Uterus (tissue), 2 donors: ENCODE results near the gene PDGFD.

Experiments
- POLR2A ChIP-seq, 2 donors: fragments of 450-650 bp; IDR thresholded peaks; one replicate each; pipeline ENCODE4 v1.6.1; 2016; ENCODE audit warnings: antibody characterized with exemption in 2 of 2, mild to moderate bottlenecking in 1 of 2, moderate library complexity in 1 of 2
- TF ChIP-seq, protein P1 (sequence below), 4 experiments: fragments of 200-600 bp in 2 of 4; fragments of 450-650 bp in 2 of 4; sonication (generic) in 2 of 4; IDR thresholded peaks; one replicate each; pipeline ENCODE4 v1.5.1; 2016 to 2019; ENCODE audit warnings: antibody characterized with exemption in 4 of 4, mild to moderate bottlenecking in 2 of 4, moderate library complexity in 1 of 4

DNA sequence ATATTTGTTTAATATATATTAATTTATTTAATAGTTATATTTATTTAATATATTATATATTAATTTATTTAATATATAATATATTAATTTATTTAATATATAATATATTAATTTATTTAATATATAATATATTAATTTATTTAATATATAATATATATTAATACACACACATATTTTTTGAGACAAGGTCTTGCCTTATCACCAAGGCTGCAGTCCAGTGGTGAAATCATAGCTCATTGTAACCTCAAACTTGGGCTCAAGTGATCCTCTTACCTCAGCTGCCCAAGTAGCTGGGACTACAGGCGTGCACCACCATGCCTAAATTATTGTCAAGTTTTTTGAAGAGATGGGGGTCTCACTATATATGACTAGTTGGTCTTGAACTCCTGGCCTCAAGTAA is 178.9 kb downstream of the PDGFD start:
- TF ChIP-seq, protein P1, sequence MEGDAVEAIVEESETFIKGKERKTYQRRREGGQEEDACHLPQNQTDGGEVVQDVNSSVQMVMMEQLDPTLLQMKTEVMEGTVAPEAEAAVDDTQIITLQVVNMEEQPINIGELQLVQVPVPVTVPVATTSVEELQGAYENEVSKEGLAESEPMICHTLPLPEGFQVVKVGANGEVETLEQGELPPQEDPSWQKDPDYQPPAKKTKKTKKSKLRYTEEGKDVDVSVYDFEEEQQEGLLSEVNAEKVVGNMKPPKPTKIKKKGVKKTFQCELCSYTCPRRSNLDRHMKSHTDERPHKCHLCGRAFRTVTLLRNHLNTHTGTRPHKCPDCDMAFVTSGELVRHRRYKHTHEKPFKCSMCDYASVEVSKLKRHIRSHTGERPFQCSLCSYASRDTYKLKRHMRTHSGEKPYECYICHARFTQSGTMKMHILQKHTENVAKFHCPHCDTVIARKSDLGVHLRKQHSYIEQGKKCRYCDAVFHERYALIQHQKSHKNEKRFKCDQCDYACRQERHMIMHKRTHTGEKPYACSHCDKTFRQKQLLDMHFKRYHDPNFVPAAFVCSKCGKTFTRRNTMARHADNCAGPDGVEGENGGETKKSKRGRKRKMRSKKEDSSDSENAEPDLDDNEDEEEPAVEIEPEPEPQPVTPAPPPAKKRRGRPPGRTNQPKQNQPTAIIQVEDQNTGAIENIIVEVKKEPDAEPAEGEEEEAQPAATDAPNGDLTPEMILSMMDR (IDR thresholded peaks at IDR 0.05) = no peak
- TF ChIP-seq POLR2A (IDR thresholded peaks at IDR 0.05) = no peak
